ENCODE data around the gene SLC35E2B.
"Not testable (repeated sequence)": the region's sequence is repeated elsewhere in the genome, so short reads cannot be mapped to it uniquely, and the experiment has no call there.

DNA sequence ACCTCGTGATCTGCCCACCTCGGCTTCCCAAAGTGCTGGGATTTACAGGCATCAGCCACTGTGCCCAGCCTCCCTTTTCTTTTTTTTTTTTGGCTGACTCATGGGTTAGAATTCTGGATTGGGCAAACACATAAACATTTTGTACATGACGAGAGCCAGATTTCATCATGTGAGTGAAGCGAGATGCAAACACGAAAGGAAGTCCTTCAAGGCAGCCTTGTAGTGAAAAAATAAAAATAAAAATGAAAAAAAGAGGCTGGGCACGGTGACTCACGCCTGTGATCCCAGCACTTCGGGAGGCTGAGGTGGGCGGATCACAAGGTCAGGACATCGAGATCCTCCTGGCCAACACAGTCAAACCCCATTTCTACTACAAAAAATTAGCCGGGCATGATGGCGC, 48.4 kb upstream of the SLC35E2B start:
- TF ChIP-seq, protein P1, sequence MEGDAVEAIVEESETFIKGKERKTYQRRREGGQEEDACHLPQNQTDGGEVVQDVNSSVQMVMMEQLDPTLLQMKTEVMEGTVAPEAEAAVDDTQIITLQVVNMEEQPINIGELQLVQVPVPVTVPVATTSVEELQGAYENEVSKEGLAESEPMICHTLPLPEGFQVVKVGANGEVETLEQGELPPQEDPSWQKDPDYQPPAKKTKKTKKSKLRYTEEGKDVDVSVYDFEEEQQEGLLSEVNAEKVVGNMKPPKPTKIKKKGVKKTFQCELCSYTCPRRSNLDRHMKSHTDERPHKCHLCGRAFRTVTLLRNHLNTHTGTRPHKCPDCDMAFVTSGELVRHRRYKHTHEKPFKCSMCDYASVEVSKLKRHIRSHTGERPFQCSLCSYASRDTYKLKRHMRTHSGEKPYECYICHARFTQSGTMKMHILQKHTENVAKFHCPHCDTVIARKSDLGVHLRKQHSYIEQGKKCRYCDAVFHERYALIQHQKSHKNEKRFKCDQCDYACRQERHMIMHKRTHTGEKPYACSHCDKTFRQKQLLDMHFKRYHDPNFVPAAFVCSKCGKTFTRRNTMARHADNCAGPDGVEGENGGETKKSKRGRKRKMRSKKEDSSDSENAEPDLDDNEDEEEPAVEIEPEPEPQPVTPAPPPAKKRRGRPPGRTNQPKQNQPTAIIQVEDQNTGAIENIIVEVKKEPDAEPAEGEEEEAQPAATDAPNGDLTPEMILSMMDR (IDR thresholded peaks at IDR 0.05): not testable (repeated sequence)
- TF ChIP-seq POLR2A (IDR thresholded peaks at IDR 0.05): not testable (repeated sequence)

All from heart left ventricle (tissue), 13 donors.